ENCODE data around the gene TMEM161B.
"Not testable (repeated sequence)": the region's sequence is repeated elsewhere in the genome, so short reads cannot be mapped to it uniquely, and the experiment has no call there.

Gene TMEM161B

GRCh38 chr5:88177486-88177885 is 91.2 kb downstream of the TMEM161B start:
- not testable (repeated sequence) for DNase-seq

GRCh38 chr5:88172847-88173758 is 95.5 kb downstream of the TMEM161B start:
- DNase-seq: no peak

GRCh38 chr5:88159591-88159990 is 109.1 kb downstream of the TMEM161B start:
- no peak for DNase-seq

- no peak for DNase-seq
Measured at GRCh38 chr5:88158056-88158455, 110.6 kb downstream of the TMEM161B start.

GRCh38 chr5:88154891-88155290 is 113.8 kb downstream of the TMEM161B start:
- DNase-seq: no peak

- DNase-seq: no peak
Measured at GRCh38 chr5:88150747-88151146, 117.9 kb downstream of the TMEM161B start.

GRCh38 chr5:88145611-88146467 is 122.8 kb downstream of the TMEM161B start:
- no peak for DNase-seq

GRCh38 chr5:88145221-88145610 is 123.4 kb downstream of the TMEM161B start:
- no peak for DNase-seq
